ENCODE results near the gene EFHC2.

EFHC2 gene

GRCh38 chrX:44143061-44143602, 200.3 kb downstream of the EFHC2 start:
- no peak for FAIRE-seq

GRCh38 chrX:44130189-44130588, 213.3 kb downstream of the EFHC2 start:
- FAIRE-seq = no peak

- FAIRE-seq = no peak
These were observed 230.1 kb downstream of the EFHC2 start for GRCh38 chrX:44113337-44113736.

GRCh38 chrX:44106864-44107263, 236.6 kb downstream of the EFHC2 start:
- FAIRE-seq = no peak

GRCh38 chrX:44105228-44105913, 238.1 kb downstream of the EFHC2 start:
- no peak for FAIRE-seq

- FAIRE-seq = no peak
These were observed 238.8 kb downstream of the EFHC2 start for GRCh38 chrX:44104699-44105098.

GRCh38 chrX:44101281-44101680, 242.2 kb downstream of the EFHC2 start:
- no peak for FAIRE-seq

- no peak for FAIRE-seq
These were observed 244.1 kb downstream of the EFHC2 start for GRCh38 chrX:44099366-44099765.
